GM21825 (cell line): ENCODE data around the gene SLC22A23.

Source experiments
- ATAC-seq: cut with Tn5 transposase; IDR thresholded peaks from one replicate; pipeline ENCODE4 v1.9.1; 2021; ENCODE audit warnings: mild to moderate bottlenecking, moderate library complexity; ENCODE audit not compliant: unreplicated experiment

SLC22A23 gene

DNA sequence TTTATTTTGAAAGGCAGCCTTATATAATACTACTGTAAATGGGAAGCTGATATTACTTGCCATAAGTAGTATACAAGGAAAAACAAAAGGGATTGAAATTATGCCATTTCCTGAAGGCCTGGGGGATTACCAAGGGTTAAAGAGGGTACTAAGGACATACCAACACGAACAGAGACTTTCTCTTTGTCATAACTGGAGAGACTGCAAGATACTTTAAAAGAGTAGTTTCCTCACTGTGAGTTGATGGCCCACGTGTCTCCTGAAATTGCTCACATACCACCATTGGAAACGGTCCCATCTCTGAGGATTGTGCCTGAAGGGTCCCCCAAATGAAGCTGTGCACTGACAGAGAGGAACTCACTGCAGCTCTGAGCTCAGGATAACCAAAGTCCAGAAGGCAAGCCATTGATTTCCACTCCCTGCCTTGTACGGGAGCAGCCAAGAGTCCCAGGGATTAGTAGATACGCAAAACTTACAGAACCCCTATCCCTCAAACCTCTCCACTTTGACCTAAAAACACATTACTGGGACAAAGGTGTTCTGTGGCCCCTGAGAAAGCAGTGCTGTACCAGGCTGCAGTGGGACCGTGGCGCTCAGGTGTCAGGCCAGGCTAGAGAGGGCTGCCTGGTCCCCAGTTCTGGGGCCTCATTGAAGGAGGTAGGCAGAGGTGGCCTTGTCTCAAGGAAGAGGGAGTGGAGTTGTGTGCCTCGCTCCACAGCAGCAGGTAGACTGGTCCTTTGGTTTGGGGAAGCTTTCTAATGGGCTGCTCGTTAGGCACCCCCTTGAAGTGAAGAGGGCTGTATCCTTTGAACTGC lies 182.9 kb downstream of the SLC22A23 start:
- ATAC-seq, result no peak

DNA sequence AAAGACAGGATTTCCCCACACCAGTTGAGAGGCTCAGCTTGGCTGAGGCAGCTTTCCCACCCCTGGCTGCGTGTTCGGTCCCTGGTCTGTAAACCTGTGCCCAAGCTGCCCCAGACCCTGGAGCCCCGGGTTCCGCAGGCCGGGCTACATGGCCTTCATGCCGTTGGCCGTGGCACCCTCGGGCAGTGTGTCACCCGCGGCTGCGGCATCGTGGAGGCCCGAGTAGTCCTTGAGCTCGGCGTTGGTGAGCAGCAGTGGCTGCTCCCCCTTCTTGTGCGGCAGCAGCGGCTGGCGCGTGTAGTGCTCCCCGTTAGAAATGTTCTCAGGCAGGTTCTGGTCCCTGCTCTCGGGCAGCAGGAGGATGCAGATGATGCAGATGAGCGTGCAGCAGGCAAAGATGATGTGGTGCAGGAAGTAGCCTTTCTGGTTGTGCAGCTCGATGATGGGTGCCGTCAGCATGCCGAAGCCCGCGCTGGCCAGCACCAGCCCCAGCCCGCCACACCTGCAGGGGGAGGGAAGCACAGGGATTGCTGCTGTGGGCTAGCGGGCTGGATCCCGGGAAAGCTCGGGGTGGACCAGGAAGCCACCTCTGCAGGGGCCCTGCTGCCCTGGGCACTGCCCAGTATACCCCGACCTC lies 183.8 kb downstream of the SLC22A23 start:
- ATAC-seq, result no peak

DNA sequence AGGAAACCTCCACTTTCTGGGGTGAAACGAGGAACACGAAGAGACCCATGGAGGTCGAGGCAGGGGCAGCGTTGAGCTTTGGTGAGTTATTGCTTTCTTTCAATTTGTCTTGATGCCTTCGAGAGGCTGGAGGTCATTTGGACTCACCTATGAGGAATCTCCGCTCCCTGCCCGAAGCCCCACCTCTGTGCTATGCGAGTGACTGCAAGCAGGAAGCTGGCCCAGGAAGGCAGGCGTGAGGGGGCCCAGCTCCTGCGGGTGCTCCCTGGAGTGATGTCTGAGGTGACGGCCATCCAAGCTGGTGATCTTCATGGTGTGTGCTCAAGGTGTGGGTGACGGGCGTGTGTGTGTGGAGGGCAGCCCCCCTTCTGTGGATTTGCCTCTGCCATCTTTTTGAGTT lies 185.1 kb downstream of the SLC22A23 start:
- ATAC-seq, result no peak

DNA sequence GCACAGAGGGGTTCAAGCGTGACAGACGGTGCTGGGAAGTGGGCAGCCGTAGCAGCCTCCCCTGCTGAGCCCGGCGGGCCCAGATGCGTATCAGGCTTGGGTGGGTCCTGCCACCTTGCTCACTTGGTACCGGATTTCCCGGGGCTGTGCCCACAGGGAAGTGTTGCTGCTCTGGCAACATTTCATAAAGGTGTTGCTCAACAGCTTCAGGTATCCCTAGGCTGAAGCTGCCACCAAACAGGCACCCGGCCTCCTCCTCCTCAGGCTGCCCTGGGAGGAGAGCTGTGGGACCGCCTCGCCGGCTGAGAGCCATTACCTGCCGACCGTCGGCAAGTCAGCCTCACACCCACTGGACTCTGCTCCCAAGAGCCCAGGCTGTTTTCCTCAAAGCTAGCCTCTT lies 186.6 kb downstream of the SLC22A23 start:
- ATAC-seq, result no peak

DNA sequence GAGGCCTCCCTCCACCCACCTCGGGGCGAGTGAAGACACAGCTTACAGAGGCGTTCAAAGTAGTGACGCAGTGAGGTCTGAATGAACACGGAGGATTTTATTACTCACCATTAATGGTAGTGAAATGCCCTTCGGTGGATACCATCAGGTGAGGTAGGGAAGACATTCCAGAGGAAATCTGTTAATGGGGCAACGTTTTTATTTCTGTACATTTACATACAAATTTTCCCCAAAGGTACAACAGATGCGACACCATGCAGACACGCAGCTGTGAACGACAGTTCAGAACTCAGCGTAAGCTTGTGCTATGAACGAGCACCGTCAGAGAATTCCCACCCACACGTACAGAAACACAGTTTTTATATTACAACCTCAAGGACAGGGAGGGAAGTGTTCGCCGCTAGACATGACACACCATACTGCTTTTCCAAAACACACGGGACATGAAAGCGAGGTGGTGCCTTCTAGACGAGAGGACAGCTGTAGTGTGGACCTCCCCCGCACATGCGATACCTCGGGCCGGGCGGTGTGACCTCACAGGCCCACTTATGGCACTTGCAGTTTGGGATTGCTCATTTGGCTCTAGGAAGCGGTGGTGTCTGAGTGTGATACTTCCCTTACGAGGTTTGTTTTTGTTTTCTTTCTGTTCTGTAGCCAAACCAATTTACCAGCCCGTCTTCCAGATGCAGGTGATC lies 187.4 kb downstream of the SLC22A23 start:
- ATAC-seq, result no peak

DNA sequence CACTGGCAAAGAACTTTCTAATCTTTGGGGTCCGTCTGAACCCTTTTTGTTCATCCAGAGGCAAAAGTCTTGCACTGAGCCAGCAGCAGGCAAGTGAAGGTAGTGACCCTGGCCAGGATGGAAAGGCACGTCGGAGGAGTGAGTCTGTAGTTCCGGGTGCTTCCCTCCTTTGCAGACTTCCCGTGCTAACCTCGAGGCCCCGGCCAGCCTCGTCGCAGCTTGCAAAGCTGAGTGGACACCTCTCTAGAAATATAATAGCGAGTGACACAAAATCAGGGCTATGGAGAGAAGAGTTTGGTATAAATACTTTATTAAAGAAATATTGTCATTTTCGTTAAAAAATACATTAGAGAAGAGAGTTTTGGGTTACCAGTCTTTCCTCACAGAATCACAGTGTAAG lies 188.2 kb downstream of the SLC22A23 start:
- ATAC-seq, result no peak

DNA sequence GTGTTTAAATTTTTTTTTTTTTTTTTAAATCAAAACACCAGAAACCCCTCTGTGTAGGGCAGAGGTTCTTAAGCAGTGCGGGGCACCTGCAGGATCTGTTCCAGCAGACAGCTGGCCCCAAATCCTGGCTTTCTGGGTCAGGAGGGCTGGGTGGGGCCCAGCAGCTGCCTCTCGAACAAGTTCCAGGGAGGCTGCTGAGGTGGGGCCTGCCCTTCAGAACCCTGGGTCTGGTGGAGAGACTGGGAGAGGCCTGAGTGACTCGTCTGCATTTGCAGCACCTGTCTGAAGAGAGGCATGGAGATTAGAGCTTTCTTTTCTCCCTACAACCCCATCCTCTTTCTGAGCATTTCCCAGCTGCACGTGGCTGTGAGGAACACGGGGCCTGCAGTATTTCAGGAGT lies 189.7 kb downstream of the SLC22A23 start:
- ATAC-seq, result no peak

DNA sequence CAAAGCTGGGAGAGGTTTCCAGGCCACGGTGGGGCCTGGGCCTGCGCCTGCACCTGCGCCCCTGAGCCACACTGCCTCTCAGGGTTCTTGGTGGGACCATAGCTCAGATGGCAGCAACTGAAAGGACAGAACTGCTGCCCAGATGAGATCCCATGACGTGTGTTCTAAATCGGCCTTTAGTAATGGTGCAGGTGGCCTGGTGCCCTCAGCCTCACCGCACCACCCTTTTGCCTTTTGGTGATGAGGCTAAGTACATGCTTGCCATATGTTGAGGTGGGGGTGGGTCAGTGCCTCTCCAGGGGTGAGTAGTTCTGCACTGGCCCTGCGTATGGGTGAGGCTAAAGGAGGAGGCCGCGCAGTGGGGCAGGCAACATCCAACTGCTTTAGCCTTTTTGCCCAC lies 190.7 kb downstream of the SLC22A23 start:
- no peak for ATAC-seq

DNA sequence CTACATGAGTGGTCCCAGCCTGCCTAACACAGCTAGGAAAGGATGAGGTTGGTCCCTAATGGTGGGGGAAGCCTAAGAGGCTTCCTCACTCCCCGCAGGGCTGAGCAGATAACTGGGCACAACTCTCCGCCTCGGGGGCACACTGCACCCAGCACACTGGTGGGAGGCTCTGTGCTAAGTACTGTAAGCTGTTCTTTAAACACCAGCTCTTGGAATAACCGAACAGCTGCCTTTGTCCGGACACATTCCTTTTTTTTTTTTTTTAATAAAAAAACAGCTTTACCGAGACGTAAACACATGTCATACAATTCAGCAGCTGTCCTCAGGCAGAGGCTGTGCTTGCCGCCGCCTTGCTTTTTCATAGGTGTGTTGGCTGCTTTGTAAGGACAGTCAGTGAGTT lies 191.2 kb downstream of the SLC22A23 start:
- no peak for ATAC-seq

DNA sequence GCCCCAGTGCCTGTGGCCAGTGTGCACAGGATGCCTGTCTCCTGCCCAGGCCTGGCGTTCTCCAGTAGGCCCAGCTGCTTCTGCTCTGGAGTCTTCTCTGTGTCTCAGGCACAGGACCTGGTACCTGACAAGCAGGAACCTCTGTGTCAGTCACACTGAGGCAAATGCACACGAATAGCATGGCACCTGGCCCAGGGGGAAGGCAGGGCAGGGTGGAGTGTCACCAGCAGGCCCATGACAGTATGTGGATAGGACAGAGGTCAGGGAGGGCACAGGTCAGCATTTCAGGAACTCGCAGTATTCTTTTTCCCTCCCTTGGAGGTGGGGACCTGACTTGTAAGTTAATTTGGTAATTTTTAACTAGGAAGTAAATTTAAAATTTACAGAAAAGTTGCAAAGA lies 192.5 kb downstream of the SLC22A23 start:
- ATAC-seq, result no peak

DNA sequence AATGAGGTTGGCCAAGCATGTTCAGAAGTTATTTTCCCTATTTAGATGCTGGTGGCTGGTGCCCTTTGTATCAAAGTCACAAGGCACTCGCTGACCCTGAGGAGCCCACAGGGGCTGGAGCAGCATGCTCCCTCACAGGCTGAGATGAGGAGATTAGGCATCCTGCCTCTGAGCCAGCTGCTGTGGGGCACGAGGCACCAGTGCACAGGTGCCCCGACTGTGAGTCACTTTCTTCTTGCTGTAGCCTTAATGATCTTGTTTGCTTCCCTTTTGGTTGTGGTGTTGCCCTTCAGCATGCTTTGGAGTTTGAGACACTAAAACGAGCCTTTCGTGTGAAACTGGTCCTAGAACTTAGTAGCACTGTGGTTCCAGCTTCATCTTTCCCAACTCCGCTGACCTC lies 193.8 kb downstream of the SLC22A23 start:
- no peak for ATAC-seq

DNA sequence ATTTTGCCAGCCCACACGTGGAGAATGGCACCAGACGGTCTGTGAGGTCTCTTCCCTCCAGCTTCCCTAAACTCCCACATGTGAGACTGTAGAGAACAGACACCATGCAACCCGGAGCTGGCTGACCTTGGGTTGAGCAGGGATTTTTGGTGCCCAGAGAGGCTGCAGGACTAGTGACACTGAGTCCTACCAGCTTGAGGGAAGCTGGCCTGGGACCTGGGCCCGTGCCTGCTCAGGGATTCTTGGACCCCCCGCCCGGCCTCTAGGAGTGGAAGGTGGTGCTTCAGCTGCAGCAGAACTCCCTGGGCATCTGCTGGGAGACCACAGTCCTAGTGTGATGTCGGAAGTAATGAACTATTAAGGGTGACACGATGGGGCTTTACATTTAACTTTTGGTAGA lies 194.9 kb downstream of the SLC22A23 start:
- no peak for ATAC-seq

DNA sequence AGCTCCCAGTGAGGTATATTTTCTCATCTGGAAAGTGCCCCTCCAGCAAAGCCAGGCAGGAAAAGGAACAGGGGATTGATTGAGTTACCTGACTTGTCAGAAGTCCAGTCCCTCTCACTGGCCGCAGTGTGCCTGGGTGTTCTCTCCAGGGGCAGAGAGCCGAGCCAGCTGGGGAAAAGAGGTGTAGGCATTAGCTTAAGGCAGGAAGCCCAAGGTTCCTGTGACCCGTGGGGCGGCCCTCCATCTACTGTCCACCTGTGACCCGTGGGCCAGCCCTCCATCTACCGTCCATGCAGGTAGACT lies 195.4 kb downstream of the SLC22A23 start:
- no peak for ATAC-seq

DNA sequence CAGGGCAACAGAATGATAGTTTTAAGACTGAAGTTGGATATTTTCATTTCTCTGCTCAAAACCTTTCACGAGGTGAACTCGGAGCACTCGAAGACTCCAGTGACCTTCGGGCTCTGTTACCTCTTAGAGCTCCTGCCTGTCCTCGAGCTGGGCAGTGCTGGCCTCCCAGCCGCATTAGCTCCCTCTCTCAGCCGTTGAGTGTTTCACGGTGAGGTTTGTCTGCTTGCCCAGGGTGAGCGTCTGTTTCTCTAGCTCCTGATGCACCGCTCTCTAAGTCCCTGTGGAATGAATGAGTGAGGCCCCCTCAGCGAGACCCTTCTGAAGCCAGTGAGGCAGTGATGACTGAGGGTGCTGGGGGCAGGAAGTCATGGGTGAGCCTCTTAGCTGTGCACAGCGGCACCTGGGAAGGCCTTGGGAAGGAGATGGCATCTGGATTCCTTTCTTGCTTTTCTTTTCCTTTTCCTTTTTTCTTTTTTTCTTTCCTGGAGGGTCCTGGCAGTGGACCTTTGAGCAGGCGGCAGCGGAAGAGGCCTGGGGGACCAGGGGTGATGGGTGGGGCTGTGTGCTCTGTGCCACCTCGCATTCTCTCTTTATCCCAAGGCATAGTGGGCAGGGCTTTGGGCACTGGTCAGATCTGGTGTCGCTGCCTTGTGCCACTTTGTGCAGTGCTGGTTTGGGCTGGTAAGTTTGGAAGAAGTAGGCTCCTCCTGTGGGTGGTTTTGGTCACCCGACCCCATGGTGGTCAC lies 195.9 kb downstream of the SLC22A23 start:
- ATAC-seq, result no peak

DNA sequence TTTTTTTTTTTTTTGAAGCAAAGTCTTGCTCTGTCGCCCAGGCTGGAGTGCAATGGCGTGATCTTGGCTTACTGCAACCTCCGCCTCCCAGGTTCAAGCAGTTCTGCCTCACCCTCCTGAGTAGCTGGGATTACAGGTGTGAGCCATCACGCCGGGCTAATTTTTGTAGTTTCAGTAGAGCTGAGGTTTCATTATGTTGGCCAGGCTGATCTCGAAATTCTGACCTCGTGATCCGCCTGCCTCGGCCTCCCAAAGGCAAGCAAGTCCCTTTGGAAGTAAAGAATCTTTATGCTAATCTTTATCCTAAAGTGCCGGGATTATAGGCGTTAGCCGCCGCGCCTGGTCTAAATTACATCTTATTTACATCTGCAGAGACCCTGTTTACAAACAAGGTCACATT lies 196.6 kb downstream of the SLC22A23 start:
- no peak for ATAC-seq

DNA sequence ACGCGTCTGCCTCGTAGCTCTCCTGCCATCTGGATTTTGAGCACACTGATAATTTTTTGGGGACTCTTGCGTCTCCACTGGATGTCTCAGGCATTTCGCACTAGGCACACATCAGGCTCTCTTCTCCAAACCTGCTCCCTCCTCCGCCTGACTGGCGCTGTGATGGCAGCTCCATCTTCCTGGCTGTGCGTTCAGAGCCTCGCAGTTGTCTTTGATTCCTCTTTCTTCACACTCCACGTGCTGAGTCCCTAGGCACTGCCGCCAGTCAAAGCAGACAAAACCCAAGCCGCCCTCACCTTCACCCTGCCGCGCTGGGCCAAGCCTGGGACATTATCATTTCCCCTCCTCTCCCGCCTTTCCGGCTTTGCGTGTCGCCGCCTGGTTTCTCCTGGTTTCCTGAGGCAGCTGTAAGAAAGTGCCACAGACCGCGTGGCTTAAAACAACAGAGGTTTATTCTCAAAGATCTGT lies 197.3 kb downstream of the SLC22A23 start:
- ATAC-seq, result peak; percentile 24

DNA sequence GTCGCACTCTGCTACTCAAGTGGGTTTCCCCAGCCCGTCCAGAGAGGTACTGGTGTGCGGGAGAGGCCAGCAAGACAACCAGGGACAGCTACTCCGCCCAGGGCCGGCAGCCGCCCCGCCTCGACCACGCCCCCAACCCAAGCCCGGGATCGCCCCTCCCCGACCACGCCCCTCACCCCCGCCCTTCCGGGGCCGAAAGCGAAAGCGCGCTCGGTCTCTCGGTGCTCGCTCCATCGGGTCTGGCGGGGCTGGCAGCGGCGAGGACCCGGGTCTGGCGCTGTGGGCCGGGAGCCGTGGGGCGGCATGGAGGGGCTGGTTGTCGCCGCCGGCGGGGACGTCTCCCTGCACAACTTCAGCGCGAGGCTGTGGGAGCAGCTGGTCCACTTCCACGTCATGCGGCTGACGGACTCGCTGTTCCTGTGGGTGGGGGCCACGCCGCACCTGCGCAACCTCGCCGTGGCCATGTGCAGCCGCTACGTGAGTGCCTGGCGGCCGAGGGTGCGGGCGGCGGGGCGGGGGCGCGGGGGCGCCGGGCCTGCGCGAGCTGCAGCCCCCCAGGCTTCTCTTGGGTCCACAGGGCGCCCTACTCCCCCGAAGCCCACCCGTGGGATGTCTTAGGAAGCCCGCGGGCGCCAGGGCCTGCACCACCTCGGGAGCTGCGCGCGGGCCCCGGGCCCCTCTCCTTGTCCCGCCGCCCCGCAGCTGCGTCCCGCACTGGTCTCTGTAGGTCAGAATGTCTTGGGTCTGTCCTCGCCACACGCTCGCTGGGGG lies 197.9 kb downstream of the SLC22A23 start, which contains the start of gene PSMG4:
TSS of gene PSMG4 (plus strand) at position 228 of the 771 bp plus-strand sequence. CDS start at position 304, 76 bp downstream.
- peak; percentile 75 for ATAC-seq

DNA sequence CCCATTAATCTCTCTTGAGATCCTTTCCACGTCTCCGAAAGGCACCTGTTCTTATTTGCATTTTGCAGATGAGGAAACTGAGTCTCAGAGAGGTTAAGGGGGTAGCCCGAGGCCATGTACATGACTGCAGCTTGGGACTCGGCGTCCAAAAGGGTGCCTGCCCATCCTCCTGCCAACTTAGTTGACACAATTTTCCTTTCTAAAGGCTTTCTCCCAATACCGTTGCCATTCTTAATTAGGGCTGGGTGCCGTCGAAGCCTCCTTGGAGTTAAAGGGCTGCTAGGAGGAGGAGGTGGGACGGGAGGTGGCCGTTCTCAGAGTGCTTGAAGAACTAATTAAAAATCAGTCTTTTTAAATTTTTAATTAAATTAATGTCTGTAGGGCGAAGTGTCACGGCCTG lies 198.6 kb downstream of the SLC22A23 start:
- ATAC-seq, result no peak

DNA sequence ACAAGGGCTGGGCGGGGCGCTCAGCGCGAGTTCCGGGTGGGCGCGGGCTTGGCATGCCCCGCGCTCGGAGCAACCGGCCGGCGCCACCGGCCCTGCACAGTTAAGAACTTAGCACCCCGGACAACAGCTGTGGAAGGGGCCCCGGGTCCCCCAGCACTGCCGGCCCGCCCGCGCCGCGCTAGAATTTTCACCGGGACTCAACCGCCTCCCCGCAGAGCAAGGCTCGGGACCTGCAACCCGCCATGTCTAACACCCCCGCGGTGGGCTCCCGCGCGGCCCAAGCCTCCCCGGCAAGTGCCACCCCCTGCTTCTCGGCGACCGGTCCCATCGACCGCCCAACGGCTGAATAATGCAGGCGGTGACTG lies 203.3 kb downstream of the SLC22A23 start:
- no peak for ATAC-seq

DNA sequence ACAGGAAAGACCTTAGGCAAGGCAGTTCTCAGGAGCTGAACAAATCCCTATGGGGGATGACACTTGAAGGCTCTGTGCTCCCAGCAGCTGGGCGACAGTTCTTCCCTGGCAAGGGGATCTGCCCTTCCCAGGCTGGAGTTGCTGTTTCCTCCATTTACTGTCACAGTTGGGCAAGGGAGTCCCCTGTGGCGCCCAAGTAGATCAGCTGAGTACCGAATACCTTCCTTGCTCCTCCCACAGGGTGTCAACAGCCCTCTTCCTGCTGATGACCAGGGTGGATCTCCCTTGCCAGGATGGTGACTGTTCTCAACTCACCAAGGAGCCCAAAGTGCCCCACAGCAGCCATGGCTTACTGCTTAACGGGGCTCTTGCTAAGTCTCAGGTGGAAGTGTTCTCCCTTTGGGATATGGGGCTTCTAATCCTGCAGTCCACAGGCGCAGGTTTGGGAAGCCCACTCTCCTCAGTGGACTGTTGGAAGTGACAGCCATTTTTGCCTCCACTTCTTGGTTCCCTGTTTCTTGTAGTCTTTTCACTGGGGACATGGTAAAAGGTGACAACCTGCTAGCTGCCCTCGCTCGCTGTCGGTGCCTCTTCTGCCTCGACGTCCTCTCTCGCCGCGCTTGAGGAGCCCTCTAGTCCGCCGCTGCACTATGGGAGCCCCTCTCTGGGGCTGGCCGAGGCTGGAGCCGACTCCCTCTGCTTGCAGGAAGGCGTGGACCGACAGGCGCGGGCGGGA lies 203.8 kb downstream of the SLC22A23 start:
- no peak for ATAC-seq
